Erythroblast (primary cell): ENCODE measurements around the gene KRTAP5-1.

Source experiments
- GATA1 ChIP-seq: IDR thresholded peaks from 2 replicates; pipeline ENCODE4 v1.6.1; 2011; ENCODE audit warnings: low read depth, mild to moderate bottlenecking, control low read depth, low read length, moderate library complexity
- POLR2A ChIP-seq: IDR thresholded peaks from 2 replicates; pipeline ENCODE4 v1.6.1; 2011; ENCODE audit warnings: mild to moderate bottlenecking, low read length

DNA sequence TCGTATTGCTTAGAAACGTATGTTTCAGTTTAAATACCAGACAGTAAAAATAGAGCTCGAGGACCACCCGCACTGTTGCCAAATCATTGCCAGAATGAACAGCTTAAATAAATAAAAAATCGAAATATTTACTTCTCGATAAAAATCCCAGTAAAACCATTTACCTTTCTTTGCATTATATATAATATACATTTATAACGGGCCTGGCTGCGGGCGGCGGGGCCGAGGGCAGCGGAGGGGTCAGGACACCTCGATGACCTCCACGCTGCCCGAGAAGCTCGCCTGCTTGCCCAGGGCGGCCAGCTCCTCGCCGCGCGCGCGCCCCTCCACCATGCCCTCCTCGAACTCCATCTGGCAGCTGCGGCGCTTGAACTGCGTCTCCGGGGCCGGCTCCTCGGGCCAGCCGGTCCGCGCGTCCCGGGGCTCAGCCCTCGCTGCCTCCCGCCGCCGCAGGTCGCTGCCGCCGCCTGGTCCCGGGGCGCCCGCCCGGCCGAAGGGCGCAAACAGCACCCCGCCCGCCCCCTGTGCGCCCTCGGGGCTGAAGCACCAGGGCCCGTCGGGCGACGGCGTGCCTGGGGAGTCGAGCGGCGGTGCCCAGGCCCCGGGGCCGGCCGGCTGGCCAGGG is 28.7 kb downstream of the KRTAP5-1 start:
- no peak for TF ChIP-seq POLR2A
- TF ChIP-seq GATA1 = no peak
